Mucosa of stomach (tissue), 1 donor: Measurements from ENCODE around the gene CPNE7.
"Not testable (repeated sequence)": the region's sequence is repeated elsewhere in the genome, so short reads cannot be mapped to it uniquely, and the experiment has no call there.

Experiments
- H3K27me3 ChIP-seq: one replicate; pipeline ENCODE4 v1.7.0; 2013; ENCODE audit warnings: mild to moderate bottlenecking, low read length; ENCODE audit not compliant: control insufficient read depth, insufficient read depth
- H3K36me3 ChIP-seq: one replicate; pipeline ENCODE4 v1.7.0; 2013; ENCODE audit warnings: low read length; ENCODE audit not compliant: control insufficient read depth, insufficient read depth
- H3K4me1 ChIP-seq: one replicate; pipeline ENCODE4 v1.7.0; 2013; ENCODE audit warnings: mild to moderate bottlenecking, low read length; ENCODE audit not compliant: control insufficient read depth, insufficient read depth
- H3K4me3 ChIP-seq: one replicate; pipeline ENCODE4 v1.7.0; 2013; ENCODE audit warnings: low read length
- H3K9ac ChIP-seq: one replicate; pipeline ENCODE4 v1.7.0; 2013; ENCODE audit warnings: mild to moderate bottlenecking, low read length, moderate library complexity
- H3K9me3 ChIP-seq: one replicate; pipeline ENCODE4 v1.7.0; 2013; ENCODE audit warnings: mild to moderate bottlenecking, low read length, moderate library complexity; ENCODE audit not compliant: control insufficient read depth
- donor health status: Pancreatic carcinoma.

Gene CPNE7

GRCh38 chr16:89583895-89584644, 8.5 kb downstream of the CPNE7 start:
- H3K9ac ChIP-seq: no peak overlapping the region
- peaks cover 30% of the 10 kb centered on the region for H3K4me1 ChIP-seq
- H3K4me3 ChIP-seq: no peak overlapping the region
- no peaks in the 10 kb centered on the region for H3K36me3 ChIP-seq
- no peaks in the 10 kb centered on the region for H3K9me3 ChIP-seq
- H3K27me3 ChIP-seq: no peaks in the 10 kb centered on the region

- H3K27me3 ChIP-seq: no peaks in the 10 kb centered on the region
- H3K9me3 ChIP-seq: no peaks in the 10 kb centered on the region
- H3K4me3 ChIP-seq: no peak overlapping the region
- no peaks in the 10 kb centered on the region for H3K36me3 ChIP-seq
- H3K9ac ChIP-seq: no peak overlapping the region
- H3K4me1 ChIP-seq: peaks cover 30% of the 10 kb centered on the region
Observed at GRCh38 chr16:89584768-89585549, 9.4 kb downstream of the CPNE7 start.

GRCh38 chr16:89586218-89586617, 10.7 kb downstream of the CPNE7 start:
- peak overlapping the region; percentile 47 for H3K9ac ChIP-seq
- H3K4me1 ChIP-seq: peaks cover 30% of the 10 kb centered on the region
- no peak overlapping the region for H3K4me3 ChIP-seq
- H3K9me3 ChIP-seq: no peaks in the 10 kb centered on the region
- H3K36me3 ChIP-seq: no peaks in the 10 kb centered on the region
- H3K27me3 ChIP-seq: no peaks in the 10 kb centered on the region

- H3K36me3 ChIP-seq: no peaks in the 10 kb centered on the region
- H3K4me1 ChIP-seq: peaks cover 26% of the 10 kb centered on the region
- no peaks in the 10 kb centered on the region for H3K9me3 ChIP-seq
- no peak overlapping the region for H3K4me3 ChIP-seq
- peak overlapping the region; percentile 47 for H3K9ac ChIP-seq
- H3K27me3 ChIP-seq: no peaks in the 10 kb centered on the region
Observed at GRCh38 chr16:89586853-89587252, 11.3 kb downstream of the CPNE7 start.

- not testable (repeated sequence) for H3K4me3 ChIP-seq, H3K36me3 ChIP-seq, H3K9ac ChIP-seq, H3K27me3 ChIP-seq, H3K9me3 ChIP-seq
- H3K4me1 ChIP-seq: peaks cover 18% of the 10 kb centered on the region
Observed at GRCh38 chr16:89587676-89588075, 12.1 kb downstream of the CPNE7 start.

- no peaks in the 10 kb centered on the region for H3K27me3 ChIP-seq
- no peaks in the 10 kb centered on the region for H3K36me3 ChIP-seq
- H3K9me3 ChIP-seq: no peaks in the 10 kb centered on the region
Observed at GRCh38 chr16:89588413-89589109, 13.0 kb downstream of the CPNE7 start.

GRCh38 chr16:89589241-89589926, 13.8 kb downstream of the CPNE7 start:
- peaks cover 11% of the 10 kb centered on the region for H3K4me1 ChIP-seq
- H3K36me3 ChIP-seq: no peaks in the 10 kb centered on the region
- no peak overlapping the region for H3K9ac ChIP-seq
- H3K4me3 ChIP-seq: no peak overlapping the region
- no peaks in the 10 kb centered on the region for H3K27me3 ChIP-seq
- no peaks in the 10 kb centered on the region for H3K9me3 ChIP-seq

More at GRCh38 chr16:89588413-89589109, 13.0 kb downstream of the CPNE7 start:
- Histone ChIP-seq H3K4me1 (peaks cover 11% of the 10 kb centered on the region), H3K9ac (no peak overlapping the region), H3K4me3 (no peak overlapping the region)

GRCh38 chr16:89593841-89594240, 18.3 kb downstream of the CPNE7 start:
- no peaks in the 10 kb centered on the region for H3K4me1 ChIP-seq

GRCh38 chr16:89595330-89596060, 19.9 kb downstream of the CPNE7 start:
- Histone ChIP-seq H3K4me3 (no peak overlapping the region), H3K9me3 (no peaks in the 10 kb centered on the region), H3K27me3 (no peaks in the 10 kb centered on the region), H3K36me3 (no peaks in the 10 kb centered on the region), H3K4me1 (no peaks in the 10 kb centered on the region), H3K9ac (no peak overlapping the region)

More at GRCh38 chr16:89593841-89594240, 18.3 kb downstream of the CPNE7 start:
- Histone ChIP-seq H3K36me3 (no peaks in the 10 kb centered on the region), H3K9ac (no peak overlapping the region), H3K27me3 (no peaks in the 10 kb centered on the region), H3K4me3 (no peak overlapping the region), H3K9me3 (no peaks in the 10 kb centered on the region)

GRCh38 chr16:89596061-89596689, 20.6 kb downstream of the CPNE7 start:
- Histone ChIP-seq H3K36me3 (no peaks in the 10 kb centered on the region), H3K27me3 (no peaks in the 10 kb centered on the region), H3K4me3 (no peak overlapping the region), H3K9ac (no peak overlapping the region), H3K4me1 (no peaks in the 10 kb centered on the region), H3K9me3 (no peaks in the 10 kb centered on the region)
